Transverse colon (tissue), 4 donors: Measurements from ENCODE around the gene SMARCC1. TPM values are rescaled to one million over a fixed set of nuclear protein-coding genes. Genes with fewer than 3 reads are reported as not detected.

ENCODE experiments used
- DNase-seq: peaks from one replicate; pipeline ENCODE4 v3.0.0-alpha.2; 2019
- H3K27ac ChIP-seq, 4 donors: fragments of 200-600 bp; sonication (generic); 2 replicates each; pipeline ENCODE4 v1.5.1; 2016 to 2018; ENCODE audit warnings: inconsistent platforms in 4 of 4
- H3K27me3 ChIP-seq: fragments of 200-600 bp; sonication (generic); 2 replicates; pipeline ENCODE4 v1.5.1; 2017; ENCODE audit warnings: inconsistent platforms
- H3K36me3 ChIP-seq, 4 donors: fragments of 200-600 bp; sonication (generic); 2 replicates each; pipeline ENCODE4 v1.5.1; 2017 to 2019; ENCODE audit warnings: inconsistent platforms in 4 of 4
- H3K4me1 ChIP-seq, 4 donors: fragments of 200-600 bp; sonication (generic); 2 replicates each; pipeline ENCODE4 v1.5.1; 2017 to 2020; ENCODE audit warnings: inconsistent platforms in 4 of 4
- H3K4me3 ChIP-seq, 4 donors: fragments of 200-600 bp; sonication (generic); 1 replicate in 1 of 4; 2 replicates in 3 of 4; pipeline versions ENCODE4 v1.5.1 to v1.6.1; 2017 to 2019; ENCODE audit warnings: inconsistent platforms in 4 of 4
- H3K9me3 ChIP-seq, 2 donors: fragments of 200-600 bp; sonication (generic); 2 replicates each; pipeline ENCODE4 v1.5.1; 2017 to 2019; ENCODE audit warnings: inconsistent platforms in 2 of 2
- EP300 ChIP-seq: sonication (generic); formaldehyde crosslinking; IDR thresholded peaks from one replicate; pipeline ENCODE4 v1.6.1; 2017; ENCODE audit warnings: antibody characterized with exemption, low read depth
- POLR2A ChIP-seq: fragments of 450-650 bp; IDR thresholded peaks from one replicate; pipeline ENCODE4 v1.6.1; 2016; ENCODE audit warnings: antibody characterized with exemption, mild to moderate bottlenecking, moderate library complexity
- POLR2AphosphoS5 ChIP-seq, 3 donors: sonication (generic); formaldehyde crosslinking; IDR thresholded peaks; one replicate each; pipeline ENCODE4 v1.6.1; 2016; ENCODE audit warnings: antibody characterized with exemption in 3 of 3
- WGBS, 2 donors: methylation state at CpG; one replicate each; pipeline ENCODE4 v1.1.5; 2018; ENCODE audit warnings: low coverage in 1 of 2; 5-methylcytosine and 5-hydroxymethylcytosine counted together
- in situ Hi-C, 4 donors: fragments of 200-750 bp; cut with MboI; loops; one replicate each; pipeline versions ENCODE4 v1.15.0 to v1.15.1; 2017; ENCODE audit warnings: low sequenced_read_pairs in 3 of 4, low pct_ligation_motif_present in 1 of 4, low pct_unique_long_range_greater_than_20kb in 1 of 4
- intact Hi-C: fragments of 100-400 bp; cut with DNase I; formaldehyde crosslinking; loops from one replicate; pipeline ENCODE4 v1.15.1; 2023; ENCODE audit warnings: low total_unique reads
- total RNA-seq, 4 donors: library from RNA; depleted of rRNA; stranded (reverse); fragments of >200 nt; gene quantifications; one replicate each; pipeline ENCODE4 v1.1.0, GENCODE V29; 2016
- TF ChIP-seq, protein P1 (sequence below), 5 experiments: fragments of 200-600 bp in 3 of 5; fragments of 450-650 bp in 2 of 5; sonication (generic) in 3 of 5; IDR thresholded peaks; 1 replicate in 2 of 5; 2 replicates in 3 of 5; pipeline ENCODE4 v1.5.1; 2016 to 2017; ENCODE audit warnings: antibody characterized with exemption in 5 of 5, inconsistent platforms in 3 of 5, mild to moderate bottlenecking in 2 of 5, moderate library complexity in 1 of 5

SMARCC1 gene
- total RNA-seq, 4 donors from 2014 or later: 21.3 to 70.8 (median 45.0) TPM

DNA sequence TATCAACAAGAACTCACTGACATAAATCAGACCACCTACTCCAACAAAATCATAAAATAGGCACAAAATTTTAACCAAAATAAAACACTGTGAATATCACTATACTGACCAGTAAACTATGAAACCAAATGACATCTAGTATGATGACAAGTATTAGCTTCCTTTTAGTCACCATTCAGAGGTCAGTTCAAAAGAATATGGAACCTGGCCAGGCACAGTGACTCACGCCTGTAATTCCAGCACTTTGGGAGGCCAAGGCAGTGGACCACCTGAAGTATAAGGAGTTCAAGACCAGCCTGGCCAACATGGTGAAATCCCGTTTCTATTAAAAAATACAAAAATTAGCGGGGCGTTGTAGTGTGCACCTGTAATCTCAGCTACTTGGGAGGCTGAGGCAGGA, 65.8 kb downstream of the SMARCC1 start:
- H3K4me3 ChIP-seq: no peak overlapping the region
- no peaks in the 10 kb centered on the region for H3K9me3 ChIP-seq
- H3K27me3 ChIP-seq: no peaks in the 10 kb centered on the region
- no peak for TF ChIP-seq POLR2A
- TF ChIP-seq, protein P1, sequence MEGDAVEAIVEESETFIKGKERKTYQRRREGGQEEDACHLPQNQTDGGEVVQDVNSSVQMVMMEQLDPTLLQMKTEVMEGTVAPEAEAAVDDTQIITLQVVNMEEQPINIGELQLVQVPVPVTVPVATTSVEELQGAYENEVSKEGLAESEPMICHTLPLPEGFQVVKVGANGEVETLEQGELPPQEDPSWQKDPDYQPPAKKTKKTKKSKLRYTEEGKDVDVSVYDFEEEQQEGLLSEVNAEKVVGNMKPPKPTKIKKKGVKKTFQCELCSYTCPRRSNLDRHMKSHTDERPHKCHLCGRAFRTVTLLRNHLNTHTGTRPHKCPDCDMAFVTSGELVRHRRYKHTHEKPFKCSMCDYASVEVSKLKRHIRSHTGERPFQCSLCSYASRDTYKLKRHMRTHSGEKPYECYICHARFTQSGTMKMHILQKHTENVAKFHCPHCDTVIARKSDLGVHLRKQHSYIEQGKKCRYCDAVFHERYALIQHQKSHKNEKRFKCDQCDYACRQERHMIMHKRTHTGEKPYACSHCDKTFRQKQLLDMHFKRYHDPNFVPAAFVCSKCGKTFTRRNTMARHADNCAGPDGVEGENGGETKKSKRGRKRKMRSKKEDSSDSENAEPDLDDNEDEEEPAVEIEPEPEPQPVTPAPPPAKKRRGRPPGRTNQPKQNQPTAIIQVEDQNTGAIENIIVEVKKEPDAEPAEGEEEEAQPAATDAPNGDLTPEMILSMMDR (IDR thresholded peaks at IDR 0.05): no peak
- TF ChIP-seq POLR2AphosphoS5 (IDR thresholded peaks at IDR 0.05): no peak
- no peak for TF ChIP-seq EP300
- intact Hi-C loops: no loop called here
- H3K4me1 ChIP-seq: no peaks in the 10 kb centered on the region
- in situ Hi-C loops: no loop called here
- 90 to 100% methylated on average over 3 to 4 of the region's 4 CpGs for WGBS, 2 donors
- H3K27ac ChIP-seq: no peak overlapping the region
- DNase-seq: no peak
- H3K36me3 ChIP-seq: peaks cover 0 to 41% (median 14%) of the 10 kb centered on the region in 4 donors

DNA sequence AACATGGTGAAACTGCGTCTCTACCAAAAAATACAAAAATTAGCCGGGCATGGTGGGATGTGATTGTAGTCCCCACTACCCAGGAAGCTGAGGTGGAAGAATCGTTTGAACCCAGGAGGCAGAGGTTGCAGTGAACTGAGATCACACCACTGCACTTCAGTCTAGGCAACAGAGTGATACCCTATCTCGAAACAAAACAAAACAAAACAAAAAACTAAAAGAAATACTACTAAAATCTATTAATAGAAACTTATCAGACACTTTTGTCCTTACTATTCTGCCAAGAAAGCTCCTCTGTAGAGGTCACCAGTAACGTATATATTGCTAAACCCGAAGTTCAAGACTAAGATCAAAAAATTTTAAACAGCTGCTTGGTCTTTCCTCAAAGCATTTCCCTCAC, 67.1 kb downstream of the SMARCC1 start:
- H3K36me3 ChIP-seq: peaks cover 0 to 40% (median 13%) of the 10 kb centered on the region in 4 donors
- H3K4me3 ChIP-seq: no peak overlapping the region
- no peaks in the 10 kb centered on the region for H3K27me3 ChIP-seq
- intact Hi-C loops (no loop called here), in situ Hi-C loops (no loop called here)
- no peaks in the 10 kb centered on the region for H3K9me3 ChIP-seq
- no peak for TF ChIP-seq EP300
- no peak for TF ChIP-seq POLR2A
- TF ChIP-seq POLR2AphosphoS5 (IDR thresholded peaks at IDR 0.05): no peak
- TF ChIP-seq, protein P1 (IDR thresholded peaks at IDR 0.05): no peak
- no peak overlapping the region for H3K27ac ChIP-seq
- DNase-seq: no peak
- 82 to 93% methylated on average over 4 to 6 of the region's 6 CpGs for WGBS, 2 donors
- no peaks in the 10 kb centered on the region for H3K4me1 ChIP-seq

DNA sequence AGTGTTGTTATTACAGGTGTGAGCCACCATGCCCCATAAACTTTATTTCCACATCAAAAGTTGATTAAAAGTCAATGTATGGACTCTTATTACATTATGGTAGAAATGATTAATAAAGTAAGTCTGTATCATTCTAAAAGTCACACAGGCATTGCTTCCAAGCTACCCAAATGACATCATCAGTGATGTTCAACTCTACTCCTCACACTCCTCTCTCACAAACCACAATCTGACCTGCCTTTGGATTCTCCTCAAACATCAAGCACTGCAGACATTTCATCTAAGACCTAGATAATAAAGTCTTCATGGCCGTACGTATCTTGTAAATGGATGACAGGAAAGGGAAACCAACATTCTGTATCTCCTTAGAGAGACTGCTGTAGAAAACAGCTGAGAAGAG, 68.0 kb downstream of the SMARCC1 start:
- WGBS, 2 donors: 80 to 96% methylated on average over 2 of the region's 2 CpGs
- Histone ChIP-seq H3K4me1 (no peaks in the 10 kb centered on the region), H3K27me3 (no peaks in the 10 kb centered on the region), H3K9me3 (no peaks in the 10 kb centered on the region), H3K27ac (no peak overlapping the region), H3K4me3 (no peak overlapping the region), H3K36me3 (peaks cover 0 to 38% (median 10%) of the 10 kb centered on the region in 4 donors)
- intact Hi-C loops (no loop called here), in situ Hi-C loops (no loop called here)
- TF ChIP-seq, protein P1 (IDR thresholded peaks at IDR 0.05): no peak
- no peak for TF ChIP-seq POLR2A
- no peak for TF ChIP-seq EP300
- no peak for TF ChIP-seq POLR2AphosphoS5 (IDR thresholded peaks at IDR 0.05)
- no peak for DNase-seq

- Histone ChIP-seq H3K9me3 (no peaks in the 10 kb centered on the region), H3K27ac (no peak overlapping the region), H3K36me3 (peaks cover 0 to 38% (median 7%) of the 10 kb centered on the region in 4 donors), H3K27me3 (no peaks in the 10 kb centered on the region), H3K4me3 (no peak overlapping the region), H3K4me1 (no peaks in the 10 kb centered on the region)
- DNase-seq: no peak
- 86 to 98% methylated on average over 2 of the region's 2 CpGs for WGBS, 2 donors
- intact Hi-C loops: no loop called here
- TF ChIP-seq EP300 (no peak), POLR2A (no peak)
- in situ Hi-C loops: no loop called here
Observed at GRCh38 chr3:47712398-47712797, 69.3 kb downstream of the SMARCC1 start.

DNA sequence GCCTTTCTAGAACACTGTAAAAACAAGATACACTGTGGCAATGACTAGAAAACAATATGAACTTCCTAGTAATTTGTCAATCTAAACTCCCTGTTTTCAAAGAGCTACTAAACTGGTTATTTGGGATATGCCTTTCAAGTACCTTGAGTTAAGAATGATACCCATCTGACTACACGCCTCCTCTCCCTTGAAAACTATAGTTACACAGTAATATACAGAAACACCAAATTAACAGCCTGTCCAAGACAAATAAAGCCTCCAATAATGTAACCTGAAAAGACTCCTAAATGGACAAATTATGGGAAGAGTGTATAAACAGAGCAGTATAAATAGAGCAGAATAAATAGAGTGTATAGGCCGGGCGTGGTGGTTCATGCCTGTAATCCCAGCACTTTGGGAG, 70.1 kb downstream of the SMARCC1 start:
- DNase-seq: no peak
- H3K4me1 ChIP-seq: no peaks in the 10 kb centered on the region
- H3K36me3 ChIP-seq: peaks cover 0 to 45% (median 7%) of the 10 kb centered on the region in 4 donors
- intact Hi-C loops (no loop called here), in situ Hi-C loops (no loop called here)
- TF ChIP-seq, protein P1 (IDR thresholded peaks at IDR 0.05): no peak
- TF ChIP-seq POLR2A (no peak), POLR2AphosphoS5 (IDR thresholded peaks at IDR 0.05) (no peak), EP300 (no peak)
- no peaks in the 10 kb centered on the region for H3K27me3 ChIP-seq
- WGBS, 2 donors: 72 to 76% methylated on average over 3 of the region's 3 CpGs
- no peak overlapping the region for H3K4me3 ChIP-seq
- H3K27ac ChIP-seq: no peak overlapping the region
- H3K9me3 ChIP-seq: no peaks in the 10 kb centered on the region
